Loucy (cell line): ENCODE measurements around the gene TMEM87A.

Experiments used
- H2AFZ ChIP-seq: fragments of 200-600 bp; sonication (generic); 2 replicates; pipeline ENCODE4 v1.6.0; 2016; ENCODE audit warnings: antibody characterized with exemption, mild to moderate bottlenecking, low read length, moderate library complexity
- H3F3A ChIP-seq: fragments of 200-600 bp; 2 replicates; pipeline ENCODE4 v1.6.0; 2016; ENCODE audit warnings: antibody characterized with exemption, low read depth, mild to moderate bottlenecking
- H3K27me3 ChIP-seq: fragments of 200-600 bp; sonication (generic); 2 replicates; pipeline ENCODE4 v1.6.1; 2014; ENCODE audit warnings: low read length, mild to moderate bottlenecking; ENCODE audit not compliant: insufficient read depth, poor library complexity, severe bottlenecking
- H3K36me3 ChIP-seq: fragments of 200-600 bp; sonication (generic); 2 replicates; pipeline ENCODE4 v1.6.1; 2016; ENCODE audit warnings: low read length; ENCODE audit not compliant: insufficient read depth
- H3K4me1 ChIP-seq: fragments of 200-600 bp; sonication (generic); 2 replicates; pipeline ENCODE4 v1.5.1; 2014; ENCODE audit warnings: low read length, mild to moderate bottlenecking; ENCODE audit not compliant: insufficient read depth, poor library complexity, severe bottlenecking
- H3K4me2 ChIP-seq: fragments of 200-600 bp; sonication (generic); 2 replicates; pipeline ENCODE4 v1.6.0; 2014; ENCODE audit warnings: antibody characterized with exemption, low read length, low read depth, mild to moderate bottlenecking; ENCODE audit not compliant: poor library complexity, severe bottlenecking
- H3K4me3 ChIP-seq: fragments of 200-600 bp; sonication (generic); 2 replicates; pipeline ENCODE4 v1.5.1; 2014; ENCODE audit warnings: low read length, mild to moderate bottlenecking, mixed read lengths; ENCODE audit not compliant: poor library complexity, severe bottlenecking
- H3K79me2 ChIP-seq: fragments of 200-600 bp; sonication (generic); 2 replicates; pipeline ENCODE4 v1.6.1; 2014; ENCODE audit warnings: low read length; ENCODE audit not compliant: insufficient read depth
- H3K9ac ChIP-seq: fragments of 200-600 bp; sonication (generic); 2 replicates; pipeline ENCODE4 v1.6.0; 2014; ENCODE audit warnings: mild to moderate bottlenecking, low read depth, low read length, moderate library complexity; ENCODE audit not compliant: poor library complexity, severe bottlenecking
- H3K9me2 ChIP-seq: fragments of 200-600 bp; sonication (generic); replicated peaks from 2 replicates; pipeline ENCODE4 v1.6.1; 2016; ENCODE audit warnings: low read depth, low read length, mixed read lengths
- H3K9me3 ChIP-seq: fragments of 200-600 bp; sonication (generic); 2 replicates; pipeline ENCODE4 v1.6.1; 2014; ENCODE audit warnings: mild to moderate bottlenecking, antibody characterized with exemption, low read length, low read depth; ENCODE audit not compliant: insufficient read depth
- H4K20me1 ChIP-seq: fragments of 200-600 bp; sonication (generic); 2 replicates; pipeline ENCODE4 v1.6.0; 2014; ENCODE audit warnings: antibody characterized with exemption, low read length, mild to moderate bottlenecking; ENCODE audit not compliant: insufficient read depth, poor library complexity, severe bottlenecking
- CTCF ChIP-seq: fragments of 200-600 bp; sonication (generic); conservative IDR thresholded peaks from 2 replicates; pipeline ENCODE4 v1.5.1; 2014; ENCODE audit warnings: mild to moderate bottlenecking, antibody characterized with exemption, low read length
- EZH2phosphoT487 ChIP-seq: fragments of 200-600 bp; IDR thresholded peaks from 2 replicates; pipeline ENCODE4 v1.6.1; 2018; ENCODE audit warnings: antibody characterized with exemption, mild to moderate bottlenecking, moderate library complexity, borderline replicate concordance

The TMEM87A gene

DNA sequence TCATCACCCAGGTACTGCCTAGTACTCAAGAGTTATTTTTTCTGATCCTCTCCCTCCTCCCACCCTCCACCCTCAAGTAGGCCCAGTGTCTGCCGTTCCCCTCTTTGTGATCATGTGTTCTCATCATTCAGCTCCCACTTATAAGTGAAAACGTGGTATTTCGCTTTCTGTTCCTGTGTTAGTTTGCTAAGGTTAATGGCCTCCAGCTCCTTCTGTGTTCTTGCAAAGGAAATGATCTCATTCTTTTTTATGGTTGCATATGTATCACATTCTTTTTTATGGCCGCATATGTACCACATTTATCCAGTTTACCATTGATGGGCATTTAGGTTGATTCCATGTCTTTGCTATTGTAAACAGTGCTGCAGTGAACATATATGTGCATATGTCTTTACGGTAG, 8.4 kb downstream of the TMEM87A start:
- Histone ChIP-seq H3K4me2 (no peak overlapping the region), H4K20me1 (peaks cover 6% of the 10 kb centered on the region), H3K9ac (no peak overlapping the region), H3K36me3 (peaks cover 70% of the 10 kb centered on the region), H3F3A (no peaks in the 10 kb centered on the region), H3K4me3 (no peak overlapping the region), H3K27me3 (no peaks in the 10 kb centered on the region), H2AFZ (no peak overlapping the region), H3K9me3 (no peaks in the 10 kb centered on the region), H3K9me2 (no peaks in the 10 kb centered on the region), H3K79me2 (peaks cover 24% of the 10 kb centered on the region), H3K4me1 (peaks cover 8% of the 10 kb centered on the region)
- TF ChIP-seq EZH2phosphoT487, result no peak
- TF ChIP-seq CTCF, result no peak

DNA sequence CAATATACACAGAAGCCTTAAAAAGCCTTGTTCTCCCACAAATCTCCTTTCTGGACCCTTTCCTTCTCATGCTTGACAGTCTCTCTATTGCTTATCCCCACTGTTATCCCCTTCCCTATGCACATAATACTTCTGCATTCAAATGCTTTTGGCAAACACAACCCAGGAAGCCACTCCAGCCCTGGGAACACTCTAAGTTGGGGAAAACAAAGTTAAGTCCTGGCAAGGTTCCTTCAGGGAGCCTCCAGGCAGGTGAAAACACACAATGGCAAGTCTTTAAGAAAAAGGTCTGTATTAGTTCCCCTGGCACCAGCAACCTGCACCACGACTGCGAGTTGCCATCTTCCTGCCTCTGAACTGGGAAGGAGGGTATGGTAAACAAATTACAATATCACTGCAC, 19.9 kb downstream of the TMEM87A start:
- H3K4me1 ChIP-seq, result no peaks in the 10 kb centered on the region
- no peaks in the 10 kb centered on the region for H3F3A ChIP-seq
- peaks cover 28% of the 10 kb centered on the region; the same call in 1 of the 2 replicates for H3K36me3 ChIP-seq
- H3K9me3 ChIP-seq, result no peaks in the 10 kb centered on the region; the same call in 1 of the 2 replicates
- no peak overlapping the region for H3K9ac ChIP-seq
- H3K4me2 ChIP-seq, result no peak overlapping the region
- H3K79me2 ChIP-seq, result no peaks in the 10 kb centered on the region
- no peaks in the 10 kb centered on the region for H3K27me3 ChIP-seq
- TF ChIP-seq EZH2phosphoT487 (no peak), CTCF (no peak)
- no peaks in the 10 kb centered on the region for H3K9me2 ChIP-seq
- no peaks in the 10 kb centered on the region for H4K20me1 ChIP-seq
- no peak overlapping the region for H3K4me3 ChIP-seq
- H2AFZ ChIP-seq, result no peak overlapping the region

GRCh38 chr15:42240823-42241222, 32.4 kb downstream of the TMEM87A start:
- Histone ChIP-seq H3K4me3 (no peak overlapping the region), H3K9me3 (no peaks in the 10 kb centered on the region), H3K79me2 (no peaks in the 10 kb centered on the region), H3F3A (no peaks in the 10 kb centered on the region), H3K9ac (no peak overlapping the region), H3K4me2 (no peak overlapping the region), H3K27me3 (no peaks in the 10 kb centered on the region), H2AFZ (no peak overlapping the region), H3K9me2 (no peaks in the 10 kb centered on the region), H4K20me1 (no peaks in the 10 kb centered on the region), H3K4me1 (no peaks in the 10 kb centered on the region), H3K36me3 (peaks cover 62% of the 10 kb centered on the region)
- TF ChIP-seq EZH2phosphoT487, result no peak

DNA sequence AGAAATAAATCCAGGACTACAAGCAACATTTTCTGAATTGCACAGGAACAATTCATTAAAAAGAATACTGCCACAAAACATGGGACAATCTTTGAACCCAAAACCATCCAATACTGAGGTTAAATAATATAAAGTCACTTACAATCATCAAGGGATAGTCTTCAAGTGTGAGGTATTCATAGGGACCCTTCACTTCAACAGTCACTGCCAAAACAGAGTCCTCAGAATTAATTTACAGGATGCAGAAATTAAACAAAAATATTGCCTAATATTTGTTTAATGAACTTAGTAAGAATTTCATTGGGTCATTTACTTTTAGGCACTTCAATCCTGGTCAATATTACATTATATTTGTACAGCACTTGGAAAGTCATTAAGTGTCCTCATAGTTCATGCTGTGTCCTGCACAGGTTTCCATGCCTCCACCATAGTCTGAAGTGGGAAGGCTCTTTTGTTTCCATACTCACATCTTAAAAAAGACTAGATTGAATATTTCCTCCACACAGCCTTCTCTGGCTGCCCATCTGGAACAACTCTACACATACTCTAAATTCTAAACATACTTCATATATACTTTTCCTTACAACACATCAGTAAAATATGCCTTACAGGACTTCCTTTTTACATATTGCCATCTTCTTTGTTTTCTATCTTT, 33.6 kb downstream of the TMEM87A start:
- no peaks in the 10 kb centered on the region for H3K9me3 ChIP-seq
- H2AFZ ChIP-seq, result no peak overlapping the region
- no peaks in the 10 kb centered on the region for H3K9me2 ChIP-seq
- TF ChIP-seq EZH2phosphoT487 (no peak), CTCF (no peak)
- no peak overlapping the region for H3K4me3 ChIP-seq
- no peaks in the 10 kb centered on the region for H4K20me1 ChIP-seq
- H3K79me2 ChIP-seq, result no peaks in the 10 kb centered on the region
- H3K36me3 ChIP-seq, result peaks cover 73% of the 10 kb centered on the region
- no peak overlapping the region for H3K4me2 ChIP-seq
- H3K27me3 ChIP-seq, result no peaks in the 10 kb centered on the region
- no peaks in the 10 kb centered on the region for H3F3A ChIP-seq
- no peaks in the 10 kb centered on the region for H3K4me1 ChIP-seq
- no peak overlapping the region for H3K9ac ChIP-seq
